GM12864 (cell line): ENCODE measurements around the gene PGBD2.
"Not testable (repeated sequence)": the region's sequence is repeated elsewhere in the genome, so short reads cannot be mapped to it uniquely, and the experiment has no call there.

Source experiments
- DNase-seq: peaks from one replicate; pipeline ENCODE4 v3.0.0-alpha.2; 2011; ENCODE audit warnings: low read depth
- H3K4me3 ChIP-seq: 2 replicates; pipeline ENCODE4 v1.5.1; 2011; ENCODE audit warnings: mild to moderate bottlenecking, low read depth, low read length, control low read depth
- TF ChIP-seq, protein P1 (sequence below): IDR thresholded peaks from 2 replicates; pipeline ENCODE4 v1.5.1; 2011; ENCODE audit warnings: low read depth, mild to moderate bottlenecking, moderate library complexity, low read length, control low read depth, inconsistent platforms; ENCODE audit errors: missing control alignments

PGBD2 gene

GRCh38 chr1:248914796-248915381, 8.9 kb downstream of the PGBD2 start:
- no peak for DNase-seq
- no peak overlapping the region for H3K4me3 ChIP-seq
- TF ChIP-seq, protein P1, sequence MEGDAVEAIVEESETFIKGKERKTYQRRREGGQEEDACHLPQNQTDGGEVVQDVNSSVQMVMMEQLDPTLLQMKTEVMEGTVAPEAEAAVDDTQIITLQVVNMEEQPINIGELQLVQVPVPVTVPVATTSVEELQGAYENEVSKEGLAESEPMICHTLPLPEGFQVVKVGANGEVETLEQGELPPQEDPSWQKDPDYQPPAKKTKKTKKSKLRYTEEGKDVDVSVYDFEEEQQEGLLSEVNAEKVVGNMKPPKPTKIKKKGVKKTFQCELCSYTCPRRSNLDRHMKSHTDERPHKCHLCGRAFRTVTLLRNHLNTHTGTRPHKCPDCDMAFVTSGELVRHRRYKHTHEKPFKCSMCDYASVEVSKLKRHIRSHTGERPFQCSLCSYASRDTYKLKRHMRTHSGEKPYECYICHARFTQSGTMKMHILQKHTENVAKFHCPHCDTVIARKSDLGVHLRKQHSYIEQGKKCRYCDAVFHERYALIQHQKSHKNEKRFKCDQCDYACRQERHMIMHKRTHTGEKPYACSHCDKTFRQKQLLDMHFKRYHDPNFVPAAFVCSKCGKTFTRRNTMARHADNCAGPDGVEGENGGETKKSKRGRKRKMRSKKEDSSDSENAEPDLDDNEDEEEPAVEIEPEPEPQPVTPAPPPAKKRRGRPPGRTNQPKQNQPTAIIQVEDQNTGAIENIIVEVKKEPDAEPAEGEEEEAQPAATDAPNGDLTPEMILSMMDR: no peak

- H3K4me3 ChIP-seq: no peak overlapping the region
- DNase-seq: no peak
- TF ChIP-seq, protein P1: no peak
These were observed 12.1 kb downstream of the PGBD2 start for GRCh38 chr1:248918131-248918530.

GRCh38 chr1:248923352-248924338, 17.6 kb downstream of the PGBD2 start:
- TF ChIP-seq, protein P1: no peak
- DNase-seq: no peak
- no peak overlapping the region for H3K4me3 ChIP-seq

GRCh38 chr1:248924696-248925532, 18.9 kb downstream of the PGBD2 start:
- TF ChIP-seq, protein P1: peak; percentile 59
- DNase-seq: peak; percentile 33
- H3K4me3 ChIP-seq: no peak overlapping the region

GRCh38 chr1:248925859-248926258, 19.8 kb downstream of the PGBD2 start:
- not testable (repeated sequence) for H3K4me3 ChIP-seq, DNase-seq

GRCh38 chr1:248926401-248927182, 20.6 kb downstream of the PGBD2 start:
- TF ChIP-seq, protein P1: no peak
- no peak for DNase-seq
- no peak overlapping the region for H3K4me3 ChIP-seq

DNA sequence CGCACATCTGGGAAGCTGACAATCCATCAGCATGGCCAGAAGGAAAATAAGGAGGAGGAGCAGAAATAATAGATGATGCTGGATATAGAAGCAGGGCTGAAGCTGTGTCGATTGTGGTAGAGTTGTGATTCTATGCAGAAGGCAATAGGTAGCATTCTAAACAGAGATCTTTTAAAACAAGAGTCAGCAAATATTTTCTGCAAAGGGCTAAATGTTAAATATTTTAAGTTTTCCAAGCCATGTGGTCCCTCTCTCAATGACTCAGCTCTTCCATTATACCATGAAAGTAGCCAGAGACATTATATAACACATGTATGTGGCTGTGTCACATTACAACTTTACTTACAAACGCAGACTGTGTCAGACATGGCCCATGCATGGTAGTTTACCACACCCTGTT, 21.2 kb downstream of the PGBD2 start:
- DNase-seq, H3K4me3 ChIP-seq: not testable (repeated sequence)

- H3K4me3 ChIP-seq, DNase-seq: not testable (repeated sequence)
These were observed 22.1 kb downstream of the PGBD2 start for GRCh38 chr1:248928122-248928521.

- not testable (repeated sequence) for DNase-seq
These were observed 24.0 kb downstream of the PGBD2 start for GRCh38 chr1:248930037-248930436.

DNA sequence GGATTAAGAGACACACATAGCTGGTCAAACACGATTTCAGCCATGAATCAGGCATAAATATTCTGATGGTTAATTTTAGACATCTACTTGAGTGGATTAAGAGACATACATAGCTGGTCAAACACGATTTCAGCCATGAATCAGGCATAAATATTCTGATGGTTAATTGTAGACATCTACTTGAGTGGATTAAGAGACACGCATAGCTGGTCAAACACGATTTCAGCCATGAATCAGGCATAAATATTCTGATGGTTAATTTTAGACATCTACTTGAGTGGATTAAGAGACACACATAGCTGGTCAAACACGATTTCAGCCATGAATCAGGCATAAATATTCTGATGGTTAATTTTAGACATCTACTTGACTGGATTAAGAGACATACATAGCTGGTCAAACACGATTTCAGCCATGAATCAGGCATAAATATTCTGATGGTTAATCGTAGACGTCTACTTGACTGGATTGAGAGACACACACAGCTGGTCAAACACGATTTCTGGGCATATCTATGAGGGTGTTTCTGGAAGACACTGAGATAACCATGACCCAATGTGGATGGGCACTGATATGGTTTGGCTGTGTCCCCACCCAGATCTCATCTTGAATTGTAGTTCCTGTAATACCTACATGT, 32.3 kb downstream of the PGBD2 start:
- H3K4me3 ChIP-seq, DNase-seq: not testable (repeated sequence)

More at GRCh38 chr1:248930037-248930436, 24.0 kb downstream of the PGBD2 start:
- H3K4me3 ChIP-seq: not testable (repeated sequence)
